HepG2 (cell line): Measurements from ENCODE around the gene HPCAL1. TPM values are rescaled to one million over a fixed set of nuclear protein-coding genes. Genes with fewer than 3 reads are reported as not detected.

Experiments used
- BCL6 ChIP-seq: IDR thresholded peaks from 2 replicates; pipeline ENCODE4 v1.6.1; 2016; ENCODE audit warnings: missing genetic modification reagents, missing compliant biosample characterization
- CEBPG ChIP-seq: IDR thresholded peaks from 2 replicates; pipeline ENCODE4 v1.6.1; 2016
- HNRNPH1 ChIP-seq: fragments of 200-400 bp; formaldehyde crosslinking; optimal IDR thresholded peaks from 2 replicates; pipeline ENCODE3; 2017; ENCODE audit warnings: mild to moderate bottlenecking, low read depth, low read length
- MBD4 ChIP-seq: IDR thresholded peaks from 2 replicates; pipeline ENCODE4 v1.6.1; 2012; ENCODE audit warnings: low read length, inconsistent platforms, borderline replicate concordance
- PHF21A ChIP-seq: sonication (generic); formaldehyde crosslinking; IDR thresholded peaks from 2 replicates; pipeline ENCODE4 v1.5.0; 2020; ENCODE audit warnings: mild to moderate bottlenecking, missing genetic modification reagents
- POLR2A ChIP-seq, 2 experiments: IDR thresholded peaks; 2 replicates each; pipeline ENCODE4 v1.6.1; 2011; ENCODE audit warnings: low read depth in 2 of 2, low read length in 2 of 2, mild to moderate bottlenecking in 1 of 2, moderate library complexity in 1 of 2; ENCODE audit not compliant: insufficient read depth in 1 of 2
- RARA ChIP-seq: IDR thresholded peaks from 2 replicates; pipeline ENCODE4 v1.6.1; 2016; ENCODE audit warnings: missing genetic modification reagents, missing compliant biosample characterization
- RELA ChIP-seq: sonication (generic); formaldehyde crosslinking; IDR thresholded peaks from 2 replicates; pipeline ENCODE4 v1.4.0; 2020; ENCODE audit warnings: missing genetic modification reagents
- RXRB ChIP-seq: IDR thresholded peaks from 2 replicates; pipeline ENCODE4 v1.6.1; 2016; ENCODE audit warnings: borderline replicate concordance, missing genetic modification reagents, missing compliant biosample characterization
- SALL1 ChIP-seq: sonication (generic); formaldehyde crosslinking; IDR thresholded peaks from 2 replicates; pipeline ENCODE4 v1.8.0; 2022; ENCODE audit warnings: mild to moderate bottlenecking, missing genetic modification reagents
- SIX1 ChIP-seq: sonication (generic); formaldehyde crosslinking; IDR thresholded peaks from 2 replicates; pipeline ENCODE4 v1.4.0; 2020; ENCODE audit warnings: missing genetic modification reagents, borderline replicate concordance
- SP5 ChIP-seq: IDR thresholded peaks from 2 replicates; pipeline ENCODE4 v1.6.1; 2016; ENCODE audit warnings: low read depth, borderline replicate concordance
- TBX2 ChIP-seq: sonication (generic); formaldehyde crosslinking; IDR thresholded peaks from 2 replicates; pipeline ENCODE4 v1.5.0; 2020; ENCODE audit warnings: missing genetic modification reagents, mild to moderate bottlenecking, borderline replicate concordance
- TEAD3 ChIP-seq: optimal IDR thresholded peaks from 2 replicates; pipeline ENCODE3; 2016; ENCODE audit warnings: borderline replicate concordance
- TGIF2 ChIP-seq: IDR thresholded peaks from 2 replicates; pipeline ENCODE4 v1.6.1; 2016; ENCODE audit warnings: control low read depth, missing compliant biosample characterization
- TMF1 ChIP-seq: sonication (generic); formaldehyde crosslinking; IDR thresholded peaks from 2 replicates; pipeline ENCODE4 v1.8.1; 2022; ENCODE audit warnings: low read depth, missing genetic modification reagents
- ZBTB26 ChIP-seq: IDR thresholded peaks from 2 replicates; pipeline ENCODE4 v1.6.1; 2016; ENCODE audit warnings: missing compliant biosample characterization, missing genetic modification reagents, borderline replicate concordance
- ZBTB7A ChIP-seq: sonication (generic); formaldehyde crosslinking; IDR thresholded peaks from 2 replicates; pipeline ENCODE4 v1.8.0; 2022; ENCODE audit warnings: mild to moderate bottlenecking, missing genetic modification reagents
- ZFP41 ChIP-seq: sonication (generic); formaldehyde crosslinking; IDR thresholded peaks from 2 replicates; pipeline ENCODE4 v1.4.0; 2020; ENCODE audit warnings: mild to moderate bottlenecking, missing genetic modification reagents, borderline replicate concordance
- ZMYM2 ChIP-seq: sonication (generic); formaldehyde crosslinking; IDR thresholded peaks from 2 replicates; pipeline ENCODE4 v1.8.0; 2022; ENCODE audit warnings: mild to moderate bottlenecking, missing genetic modification reagents
- ZNF333 ChIP-seq: sonication (generic); formaldehyde crosslinking; IDR thresholded peaks from 2 replicates; pipeline ENCODE4 v1.4.0; 2020; ENCODE audit warnings: mild to moderate bottlenecking, missing genetic modification reagents, borderline replicate concordance
- ZNF343 ChIP-seq: sonication (generic); formaldehyde crosslinking; IDR thresholded peaks from 2 replicates; pipeline ENCODE4 v1.4.0; 2020; ENCODE audit warnings: mild to moderate bottlenecking, missing genetic modification reagents
- ZNF749 ChIP-seq: sonication (generic); formaldehyde crosslinking; IDR thresholded peaks from 2 replicates; pipeline ENCODE4 v1.8.0; 2022; ENCODE audit warnings: mild to moderate bottlenecking, missing genetic modification reagents, moderate library complexity, borderline replicate concordance
- ZNF768 ChIP-seq: sonication (generic); formaldehyde crosslinking; IDR thresholded peaks from 2 replicates; pipeline ENCODE4 v1.4.0; 2020; ENCODE audit warnings: missing genetic modification reagents
- polyA plus RNA-seq, 8 experiments: library from polyadenylated mRNA; depleted of rRNA in 3 of 8; stranded (reverse) in 7 of 8; unstranded in 1 of 8; fragments of >200 nt; fragmentation: Illumina TruSeq in 4 of 8; extraction: Trizol in 4 of 8; gene quantifications; 2 replicates each; pipeline versions ENCODE4 v1.2.1 to v1.2.3, GENCODE V29; 2011 to 2016; ENCODE audit warnings: low read depth in 4 of 8, missing spikeins in 1 of 8, mixed read lengths in 1 of 8; ENCODE audit not compliant: insufficient read depth in 1 of 8
- total RNA-seq, 5 experiments: library from RNA; depleted of rRNA; stranded (reverse); fragments of >200 nt; fragmentation: Illumina TruSeq; extraction: Trizol; gene quantifications; 2 replicates each; pipeline ENCODE4 v1.2.3, GENCODE V29; 2016; ENCODE audit warnings: low read depth in 1 of 5
- TF ChIP-seq, protein P1 (sequence below): sonication (generic); IDR thresholded peaks from 2 replicates; pipeline ENCODE4 v1.6.1; 2016; ENCODE audit warnings: low read depth, borderline replicate concordance
- TF ChIP-seq, protein P2 (sequence below): sonication (generic); formaldehyde crosslinking; IDR thresholded peaks from 2 replicates; pipeline ENCODE4 v1.4.0; 2020; ENCODE audit warnings: missing genetic modification reagents
- TF ChIP-seq, protein P3 (sequence below), 2 experiments: fragments of 450-650 bp in 1 of 2; sonication (generic) in 1 of 2; formaldehyde crosslinking; IDR thresholded peaks; 2 replicates each; pipeline versions ENCODE4 v1.5.0 to v1.8.0; 2020 to 2022; ENCODE audit warnings: mild to moderate bottlenecking in 1 of 2, missing genetic modification reagents in 1 of 2

The HPCAL1 gene
- total and polyA plus RNA-seq, 2 of the 13 experiments (the other 11 are each of a cell fraction or from before 2014, with no cell fraction given), result 29.5 to 29.9 TPM

DNA sequence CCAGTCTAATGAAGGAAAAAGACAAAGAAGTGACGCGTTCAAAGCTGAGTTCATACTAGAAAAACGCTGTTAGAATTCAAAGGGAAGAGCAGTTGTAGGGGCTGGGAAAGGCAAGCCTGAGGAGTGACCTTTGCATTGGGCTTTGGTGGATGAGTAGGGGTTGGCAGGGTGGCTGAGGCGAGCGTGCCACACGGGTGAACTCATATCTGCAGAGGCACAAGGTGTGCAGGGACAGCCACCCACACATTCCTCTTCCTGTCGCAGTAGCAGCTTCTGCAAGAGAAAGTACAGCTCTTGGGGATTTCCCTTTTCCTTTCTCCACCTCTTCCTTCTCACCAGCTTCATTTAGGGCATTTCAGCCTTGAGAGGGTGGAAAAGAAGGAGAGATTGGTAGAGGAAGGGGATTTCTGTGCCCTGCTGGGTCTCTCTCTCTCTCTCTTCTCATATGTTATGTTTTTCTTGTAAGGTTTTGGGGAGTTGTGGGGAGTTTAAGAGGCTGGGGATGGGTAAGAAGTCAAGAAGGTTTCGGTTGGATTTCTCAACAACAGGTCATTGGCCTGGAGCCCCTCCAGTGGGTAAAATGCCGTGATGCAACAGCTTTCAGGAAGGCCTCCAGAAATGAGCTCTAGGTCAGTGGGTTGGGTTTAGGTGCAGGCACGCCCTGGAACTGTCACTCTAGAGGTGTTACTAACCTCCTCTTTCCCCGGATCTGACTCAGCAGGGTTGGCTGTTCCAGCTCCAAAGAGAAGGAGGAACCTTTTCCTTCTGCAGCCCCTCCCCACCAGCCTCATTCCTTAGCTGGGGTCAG, 105.3 kb downstream of the HPCAL1 start (continued):
- peak; percentile 26; the same call in 1 of the 2 replicates for TF ChIP-seq ZBTB7A
- 0 out of 4 replicates have a peak, but pooled peaks of 1 of the 2 experiments have one; percentile 6 for TF ChIP-seq POLR2A (IDR thresholded peaks at IDR 0.05; ENCODE audit: insufficient read depth in 1 of 2, low read depth in 2 of 2, low read length in 2 of 2)
- TF ChIP-seq TEAD3, result peak; percentile 67
- peak; percentile 61 for TF ChIP-seq SALL1 (CRISPR knock-in tag)
- no peak for TF ChIP-seq ZNF333 (CRISPR knock-in tag)
- TF ChIP-seq PHF21A (CRISPR knock-in tag), result peak; percentile 69
- 0 out of 2 replicates have a peak, but pooled peaks have one; percentile 62 for TF ChIP-seq RELA (CRISPR knock-in tag)
- no peak for TF ChIP-seq ZNF768 (CRISPR knock-in tag)
- peak; percentile 100 for TF ChIP-seq ZBTB26
- TF ChIP-seq SP5 (CRISPR knock-in tag), result 0 out of 2 replicates have a peak, but pooled peaks have one; percentile 60
- TF ChIP-seq RARA (CRISPR knock-in tag), result peak; percentile 72
- TF ChIP-seq, protein P1, sequence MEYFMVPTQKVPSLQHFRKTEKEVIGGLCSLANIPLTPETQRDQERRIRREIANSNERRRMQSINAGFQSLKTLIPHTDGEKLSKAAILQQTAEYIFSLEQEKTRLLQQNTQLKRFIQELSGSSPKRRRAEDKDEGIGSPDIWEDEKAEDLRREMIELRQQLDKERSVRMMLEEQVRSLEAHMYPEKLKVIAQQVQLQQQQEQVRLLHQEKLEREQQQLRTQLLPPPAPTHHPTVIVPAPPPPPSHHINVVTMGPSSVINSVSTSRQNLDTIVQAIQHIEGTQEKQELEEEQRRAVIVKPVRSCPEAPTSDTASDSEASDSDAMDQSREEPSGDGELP, result no peak; the same call in 1 of the 2 replicates
- peak; percentile 66; the same call in 1 of the 2 replicates for TF ChIP-seq ZNF343
- TF ChIP-seq MBD4, result no peak
- no peak for TF ChIP-seq ZMYM2 (CRISPR knock-in tag)
- 0 out of 2 replicates have a peak, but pooled peaks have one; percentile 23 for TF ChIP-seq ZNF749
- TF ChIP-seq BCL6 (CRISPR knock-in tag), result peak; percentile 42; the same call in 1 of the 2 replicates
- peak; percentile 85 for TF ChIP-seq TBX2 (CRISPR knock-in tag)
- TF ChIP-seq ZFP41 (CRISPR knock-in tag), result no peak
- peak; percentile 65; the same call in 1 of the 2 replicates for TF ChIP-seq RXRB (CRISPR knock-in tag)
- TF ChIP-seq CEBPG (CRISPR knock-in tag), result peak; percentile 91
- no peak for TF ChIP-seq SIX1 (CRISPR knock-in tag)
- TF ChIP-seq, protein P2, sequence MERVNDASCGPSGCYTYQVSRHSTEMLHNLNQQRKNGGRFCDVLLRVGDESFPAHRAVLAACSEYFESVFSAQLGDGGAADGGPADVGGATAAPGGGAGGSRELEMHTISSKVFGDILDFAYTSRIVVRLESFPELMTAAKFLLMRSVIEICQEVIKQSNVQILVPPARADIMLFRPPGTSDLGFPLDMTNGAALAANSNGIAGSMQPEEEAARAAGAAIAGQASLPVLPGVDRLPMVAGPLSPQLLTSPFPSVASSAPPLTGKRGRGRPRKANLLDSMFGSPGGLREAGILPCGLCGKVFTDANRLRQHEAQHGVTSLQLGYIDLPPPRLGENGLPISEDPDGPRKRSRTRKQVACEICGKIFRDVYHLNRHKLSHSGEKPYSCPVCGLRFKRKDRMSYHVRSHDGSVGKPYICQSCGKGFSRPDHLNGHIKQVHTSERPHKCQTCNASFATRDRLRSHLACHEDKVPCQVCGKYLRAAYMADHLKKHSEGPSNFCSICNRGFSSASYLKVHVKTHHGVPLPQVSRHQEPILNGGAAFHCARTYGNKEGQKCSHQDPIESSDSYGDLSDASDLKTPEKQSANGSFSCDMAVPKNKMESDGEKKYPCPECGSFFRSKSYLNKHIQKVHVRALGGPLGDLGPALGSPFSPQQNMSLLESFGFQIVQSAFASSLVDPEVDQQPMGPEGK (CRISPR knock-in tag), result peak; percentile 83
- TF ChIP-seq TMF1 (CRISPR knock-in tag), result no peak
- no peak for TF ChIP-seq HNRNPH1
- peak; percentile 85; the same call in 1 of the 2 replicates for TF ChIP-seq TGIF2 (CRISPR knock-in tag)
- TF ChIP-seq, protein P3, sequence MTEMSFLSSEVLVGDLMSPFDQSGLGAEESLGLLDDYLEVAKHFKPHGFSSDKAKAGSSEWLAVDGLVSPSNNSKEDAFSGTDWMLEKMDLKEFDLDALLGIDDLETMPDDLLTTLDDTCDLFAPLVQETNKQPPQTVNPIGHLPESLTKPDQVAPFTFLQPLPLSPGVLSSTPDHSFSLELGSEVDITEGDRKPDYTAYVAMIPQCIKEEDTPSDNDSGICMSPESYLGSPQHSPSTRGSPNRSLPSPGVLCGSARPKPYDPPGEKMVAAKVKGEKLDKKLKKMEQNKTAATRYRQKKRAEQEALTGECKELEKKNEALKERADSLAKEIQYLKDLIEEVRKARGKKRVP (CRISPR knock-in tag; IDR thresholded peaks at IDR 0.05), result peak in 1 of 2 experiments; percentile 60; a peak in 1 of 4 replicates
